Liver (tissue), 9 donors: ENCODE data around the gene LRRC36. TPM values are rescaled to one million over a fixed set of nuclear protein-coding genes. Genes with fewer than 3 reads are reported as not detected.

Source experiments
- DNase-seq: peaks from one replicate; pipeline ENCODE4 v3.0.0-alpha.2; 2017; ENCODE audit warnings: low spot score
- H3K27ac ChIP-seq, 2 donors: one replicate each; pipeline ENCODE4 v1.7.0; 2013; ENCODE audit warnings: inconsistent platforms in 2 of 2, low read length in 2 of 2, control low read depth in 1 of 2, low read depth in 1 of 2, mild to moderate bottlenecking in 1 of 2
- H3K27me3 ChIP-seq, 4 donors: one replicate each; pipeline versions ENCODE4 v1.6.1 to v1.7.0; 2013; ENCODE audit warnings: low read length in 3 of 4, inconsistent platforms in 1 of 4, mild to moderate bottlenecking in 1 of 4, moderate library complexity in 1 of 4; ENCODE audit not compliant: control insufficient read depth in 4 of 4, insufficient read depth in 4 of 4
- H3K36me3 ChIP-seq, 4 donors: one replicate each; pipeline versions ENCODE4 v1.6.1 to v1.7.0; 2013; ENCODE audit warnings: low read length in 3 of 4, mild to moderate bottlenecking in 3 of 4, low read depth in 1 of 4, moderate library complexity in 1 of 4; ENCODE audit not compliant: control insufficient read depth in 4 of 4, insufficient read depth in 3 of 4
- H3K4me1 ChIP-seq, 4 donors: one replicate each; pipeline versions ENCODE4 v1.6.1 to v1.7.0; 2013; ENCODE audit warnings: low read length in 3 of 4, mild to moderate bottlenecking in 3 of 4, moderate library complexity in 1 of 4; ENCODE audit not compliant: control insufficient read depth in 4 of 4, insufficient read depth in 4 of 4
- H3K4me3 ChIP-seq, 3 donors: one replicate each; pipeline versions ENCODE4 v1.6.1 to v1.7.0; 2013; ENCODE audit warnings: low read length in 3 of 3, control low read depth in 1 of 3, low read depth in 1 of 3, mild to moderate bottlenecking in 1 of 3
- H3K9ac ChIP-seq, 2 donors: one replicate each; pipeline ENCODE4 v1.7.0; 2013; ENCODE audit warnings: low read length in 2 of 2, mild to moderate bottlenecking in 2 of 2, moderate library complexity in 2 of 2, control low read depth in 1 of 2, low read depth in 1 of 2
- H3K9me3 ChIP-seq, 4 donors: one replicate each; pipeline versions ENCODE4 v1.6.1 to v1.7.0; 2013; ENCODE audit warnings: low read length in 3 of 4; ENCODE audit not compliant: control insufficient read depth in 4 of 4
- FOXA1 ChIP-seq: IDR thresholded peaks from 2 replicates; pipeline ENCODE4 v1.6.1; 2016; ENCODE audit warnings: antibody characterized with exemption
- FOXA2 ChIP-seq: IDR thresholded peaks from 2 replicates; pipeline ENCODE4 v1.6.1; 2016; ENCODE audit warnings: antibody characterized with exemption
- HNF4A ChIP-seq, 2 donors: conservative IDR thresholded peaks; 2 replicates each; pipeline ENCODE4 v1.6.1; 2016; ENCODE audit warnings: antibody characterized with exemption in 2 of 2, mild to moderate bottlenecking in 2 of 2
- HNF4G ChIP-seq: IDR thresholded peaks from 2 replicates; pipeline ENCODE4 v1.6.1; 2016; ENCODE audit warnings: antibody characterized with exemption
- JUND ChIP-seq, 2 donors: IDR thresholded peaks; 2 replicates each; pipeline ENCODE4 v1.6.1; 2016; ENCODE audit warnings: antibody characterized with exemption in 2 of 2
- NR2F2 ChIP-seq: IDR thresholded peaks from 2 replicates; pipeline ENCODE4 v1.6.1; 2016; ENCODE audit warnings: antibody characterized with exemption
- RAD21 ChIP-seq, 2 donors: IDR thresholded peaks; 2 replicates each; pipeline ENCODE4 v1.6.1; 2016; ENCODE audit warnings: antibody characterized with exemption in 2 of 2, mild to moderate bottlenecking in 2 of 2
- SP1 ChIP-seq: IDR thresholded peaks from 2 replicates; pipeline ENCODE4 v1.6.1; 2018; ENCODE audit warnings: antibody characterized with exemption, mild to moderate bottlenecking
- WGBS: extraction: QIAGEN DNeasy Blood & Tissue Kit; methylation state at CpG from one replicate; pipeline ENCODE4 v1.1.7; 2013; 5-methylcytosine and 5-hydroxymethylcytosine counted together
- polyA plus RNA-seq, 2 donors: library from polyadenylated mRNA; stranded (reverse) in 1 of 2; unstranded in 1 of 2; fragments of 200-250 nt in 1 of 2; fragments of >200 nt in 1 of 2; fragmentation: Nextera tagmentation in 1 of 2; extraction: Ambion mirVana in 1 of 2; gene quantifications; one replicate each; pipeline versions ENCODE4 v1.2.1 to v1.2.3, GENCODE V29; 2013 to 2015
- total RNA-seq, 2 donors: library from RNA; depleted of rRNA; stranded (reverse); fragments of >200 nt; gene quantifications; one replicate each; pipeline ENCODE4 v1.2.3, GENCODE V29; 2014
- TF ChIP-seq, protein P1 (sequence below): IDR thresholded peaks from 2 replicates; pipeline ENCODE4 v1.6.1; 2016; ENCODE audit warnings: antibody characterized with exemption, mild to moderate bottlenecking
- TF ChIP-seq, protein P2 (sequence below): fragments of 150-350 bp; IDR thresholded peaks from 2 replicates; pipeline ENCODE4 v1.5.1; 2017; ENCODE audit warnings: improper control_type of control experiment, low read depth, low read length; ENCODE audit not compliant: missing input control
- TF ChIP-seq, protein P3 (sequence below): IDR thresholded peaks from 2 replicates; pipeline ENCODE4 v1.6.1; 2016; ENCODE audit warnings: antibody characterized with exemption
- TF ChIP-seq, protein P4 (sequence below): IDR thresholded peaks from 2 replicates; pipeline ENCODE4 v1.6.1; 2016; ENCODE audit warnings: antibody characterized with exemption
- TF ChIP-seq, protein P5 (sequence below): IDR thresholded peaks from 2 replicates; pipeline ENCODE4 v1.6.1; 2016; ENCODE audit warnings: antibody characterized with exemption
- donor health status: healthy.
- donor health status: healthy.
- donor health status: healthy.
- donor health status: healthy.
- donor health status: healthy.

Gene LRRC36
- total and polyA plus RNA-seq, 4 donors = 0.08 TPM; not detected in 3

DNA sequence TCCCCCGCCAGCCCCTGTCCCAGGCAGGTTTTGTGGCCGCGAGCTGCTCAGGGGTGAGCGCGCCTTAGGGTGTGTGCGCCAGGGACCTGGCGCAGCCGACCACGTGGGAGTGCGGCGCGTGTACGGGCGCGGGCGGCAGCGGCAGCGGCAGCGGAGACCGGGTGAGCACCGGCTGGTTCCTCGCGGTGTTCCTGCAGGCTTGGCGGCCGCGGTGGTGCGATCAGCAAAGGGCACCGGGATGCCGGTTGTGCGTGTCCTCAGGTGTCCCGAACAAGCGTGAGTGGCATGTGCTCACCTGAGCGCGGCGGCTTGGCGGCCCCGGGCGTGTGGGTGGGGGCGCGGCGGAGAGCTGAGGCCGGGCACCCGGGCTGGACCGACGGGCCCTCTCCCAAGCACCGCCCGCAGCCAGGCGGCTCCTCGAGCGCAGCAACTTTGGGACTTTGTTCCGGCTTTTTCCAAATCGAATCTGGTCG lies 103.9 kb downstream of the LRRC36 start:
- TF ChIP-seq FOXA1 (no peak), SP1 (no peak), JUND (IDR thresholded peaks at IDR 0.05) (no peak), HNF4G (no peak), NR2F2 (no peak), HNF4A (conservative IDR thresholded peaks at IDR 0.05) (peak; percentile 32 to 42), RAD21 (IDR thresholded peaks at IDR 0.05) (no peak)
- TF ChIP-seq, protein P1, sequence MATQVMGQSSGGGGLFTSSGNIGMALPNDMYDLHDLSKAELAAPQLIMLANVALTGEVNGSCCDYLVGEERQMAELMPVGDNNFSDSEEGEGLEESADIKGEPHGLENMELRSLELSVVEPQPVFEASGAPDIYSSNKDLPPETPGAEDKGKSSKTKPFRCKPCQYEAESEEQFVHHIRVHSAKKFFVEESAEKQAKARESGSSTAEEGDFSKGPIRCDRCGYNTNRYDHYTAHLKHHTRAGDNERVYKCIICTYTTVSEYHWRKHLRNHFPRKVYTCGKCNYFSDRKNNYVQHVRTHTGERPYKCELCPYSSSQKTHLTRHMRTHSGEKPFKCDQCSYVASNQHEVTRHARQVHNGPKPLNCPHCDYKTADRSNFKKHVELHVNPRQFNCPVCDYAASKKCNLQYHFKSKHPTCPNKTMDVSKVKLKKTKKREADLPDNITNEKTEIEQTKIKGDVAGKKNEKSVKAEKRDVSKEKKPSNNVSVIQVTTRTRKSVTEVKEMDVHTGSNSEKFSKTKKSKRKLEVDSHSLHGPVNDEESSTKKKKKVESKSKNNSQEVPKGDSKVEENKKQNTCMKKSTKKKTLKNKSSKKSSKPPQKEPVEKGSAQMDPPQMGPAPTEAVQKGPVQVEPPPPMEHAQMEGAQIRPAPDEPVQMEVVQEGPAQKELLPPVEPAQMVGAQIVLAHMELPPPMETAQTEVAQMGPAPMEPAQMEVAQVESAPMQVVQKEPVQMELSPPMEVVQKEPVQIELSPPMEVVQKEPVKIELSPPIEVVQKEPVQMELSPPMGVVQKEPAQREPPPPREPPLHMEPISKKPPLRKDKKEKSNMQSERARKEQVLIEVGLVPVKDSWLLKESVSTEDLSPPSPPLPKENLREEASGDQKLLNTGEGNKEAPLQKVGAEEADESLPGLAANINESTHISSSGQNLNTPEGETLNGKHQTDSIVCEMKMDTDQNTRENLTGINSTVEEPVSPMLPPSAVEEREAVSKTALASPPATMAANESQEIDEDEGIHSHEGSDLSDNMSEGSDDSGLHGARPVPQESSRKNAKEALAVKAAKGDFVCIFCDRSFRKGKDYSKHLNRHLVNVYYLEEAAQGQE = no peak
- TF ChIP-seq, protein P2, sequence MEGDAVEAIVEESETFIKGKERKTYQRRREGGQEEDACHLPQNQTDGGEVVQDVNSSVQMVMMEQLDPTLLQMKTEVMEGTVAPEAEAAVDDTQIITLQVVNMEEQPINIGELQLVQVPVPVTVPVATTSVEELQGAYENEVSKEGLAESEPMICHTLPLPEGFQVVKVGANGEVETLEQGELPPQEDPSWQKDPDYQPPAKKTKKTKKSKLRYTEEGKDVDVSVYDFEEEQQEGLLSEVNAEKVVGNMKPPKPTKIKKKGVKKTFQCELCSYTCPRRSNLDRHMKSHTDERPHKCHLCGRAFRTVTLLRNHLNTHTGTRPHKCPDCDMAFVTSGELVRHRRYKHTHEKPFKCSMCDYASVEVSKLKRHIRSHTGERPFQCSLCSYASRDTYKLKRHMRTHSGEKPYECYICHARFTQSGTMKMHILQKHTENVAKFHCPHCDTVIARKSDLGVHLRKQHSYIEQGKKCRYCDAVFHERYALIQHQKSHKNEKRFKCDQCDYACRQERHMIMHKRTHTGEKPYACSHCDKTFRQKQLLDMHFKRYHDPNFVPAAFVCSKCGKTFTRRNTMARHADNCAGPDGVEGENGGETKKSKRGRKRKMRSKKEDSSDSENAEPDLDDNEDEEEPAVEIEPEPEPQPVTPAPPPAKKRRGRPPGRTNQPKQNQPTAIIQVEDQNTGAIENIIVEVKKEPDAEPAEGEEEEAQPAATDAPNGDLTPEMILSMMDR = peak; percentile 13
- TF ChIP-seq, protein P3, sequence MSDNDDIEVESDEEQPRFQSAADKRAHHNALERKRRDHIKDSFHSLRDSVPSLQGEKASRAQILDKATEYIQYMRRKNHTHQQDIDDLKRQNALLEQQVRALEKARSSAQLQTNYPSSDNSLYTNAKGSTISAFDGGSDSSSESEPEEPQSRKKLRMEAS = no peak
- TF ChIP-seq, protein P4, sequence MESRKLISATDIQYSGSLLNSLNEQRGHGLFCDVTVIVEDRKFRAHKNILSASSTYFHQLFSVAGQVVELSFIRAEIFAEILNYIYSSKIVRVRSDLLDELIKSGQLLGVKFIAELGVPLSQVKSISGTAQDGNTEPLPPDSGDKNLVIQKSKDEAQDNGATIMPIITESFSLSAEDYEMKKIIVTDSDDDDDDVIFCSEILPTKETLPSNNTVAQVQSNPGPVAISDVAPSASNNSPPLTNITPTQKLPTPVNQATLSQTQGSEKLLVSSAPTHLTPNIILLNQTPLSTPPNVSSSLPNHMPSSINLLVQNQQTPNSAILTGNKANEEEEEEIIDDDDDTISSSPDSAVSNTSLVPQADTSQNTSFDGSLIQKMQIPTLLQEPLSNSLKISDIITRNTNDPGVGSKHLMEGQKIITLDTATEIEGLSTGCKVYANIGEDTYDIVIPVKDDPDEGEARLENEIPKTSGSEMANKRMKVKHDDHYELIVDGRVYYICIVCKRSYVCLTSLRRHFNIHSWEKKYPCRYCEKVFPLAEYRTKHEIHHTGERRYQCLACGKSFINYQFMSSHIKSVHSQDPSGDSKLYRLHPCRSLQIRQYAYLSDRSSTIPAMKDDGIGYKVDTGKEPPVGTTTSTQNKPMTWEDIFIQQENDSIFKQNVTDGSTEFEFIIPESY = no peak
- TF ChIP-seq, protein P5, sequence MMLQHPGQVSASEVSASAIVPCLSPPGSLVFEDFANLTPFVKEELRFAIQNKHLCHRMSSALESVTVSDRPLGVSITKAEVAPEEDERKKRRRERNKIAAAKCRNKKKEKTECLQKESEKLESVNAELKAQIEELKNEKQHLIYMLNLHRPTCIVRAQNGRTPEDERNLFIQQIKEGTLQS = no peak
- under 1% methylated on average over 53 of the region's 53 CpGs for WGBS
- Histone ChIP-seq H3K4me3 (peak overlapping the region in 2 of 3 donors; percentile 39 to 53), H3K9ac (no peak overlapping the region), H3K27ac (peak overlapping the region; percentile 64 to 80), H3K36me3 (no peaks in the 10 kb centered on the region), H3K9me3 (no peaks in the 10 kb centered on the region), H3K27me3 (no peaks in the 10 kb centered on the region), H3K4me1 (peaks cover 13 to 42% (median 38%) of the 10 kb centered on the region in 4 donors)
- DNase-seq = no peak

DNA sequence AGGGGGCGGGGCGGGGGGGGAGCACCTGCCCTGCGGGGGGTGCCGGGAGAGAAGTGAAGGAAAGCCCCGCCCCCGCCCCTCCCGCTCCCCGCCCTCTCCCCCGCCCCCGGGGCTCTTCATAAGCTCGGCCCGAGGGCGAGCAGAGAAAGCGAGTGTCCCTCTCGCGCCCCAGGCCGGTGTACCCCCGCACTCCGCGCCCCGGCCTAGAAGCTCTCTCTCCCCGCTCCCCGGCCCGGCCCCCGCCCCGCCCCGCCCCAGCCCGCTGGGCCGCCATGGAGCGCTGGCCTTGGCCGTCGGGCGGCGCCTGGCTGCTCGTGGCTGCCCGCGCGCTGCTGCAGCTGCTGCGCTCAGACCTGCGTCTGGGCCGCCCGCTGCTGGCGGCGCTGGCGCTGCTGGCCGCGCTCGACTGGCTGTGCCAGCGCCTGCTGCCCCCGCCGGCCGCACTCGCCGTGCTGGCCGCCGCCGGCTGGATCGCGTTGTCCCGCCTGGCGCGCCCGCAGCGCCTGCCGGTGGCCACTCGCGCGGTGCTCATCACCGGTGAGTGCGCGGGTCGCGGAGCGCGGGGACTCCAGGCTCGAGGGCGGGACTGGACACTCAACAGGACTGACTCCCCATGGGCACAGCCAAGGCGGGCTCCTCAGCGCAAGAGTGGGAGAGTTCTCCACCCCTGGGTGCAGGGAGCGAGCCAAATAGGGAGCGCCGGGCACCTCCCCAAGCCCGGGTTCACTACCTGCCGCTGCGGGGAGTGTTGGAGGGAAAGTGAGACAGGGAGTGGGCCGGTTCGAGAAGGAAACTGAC lies 104.6 kb downstream of the LRRC36 start, which contains the start of gene HSD11B2:
Gene HSD11B2 (plus strand): TSS at position 145 of the 798 bp plus-strand sequence. CDS start 128 bp downstream, at position 273.
- DNase-seq = peak; percentile 62
- under 1% methylated on average over 87 of the region's 87 CpGs for WGBS
- H3K4me3 ChIP-seq = peak within 1 kb of the TSS; percentile 51 to 54 (median 53)
- H3K36me3 ChIP-seq = no peaks in the 10 kb centered on the region
- TF ChIP-seq, protein P2 = peak; percentile 7
- TF ChIP-seq FOXA2 (no peak), NR2F2 (no peak), HNF4G (no peak)
- H3K4me1 ChIP-seq = peaks cover 13 to 42% (median 38%) of the 10 kb centered on the region in 4 donors
- H3K9me3 ChIP-seq = no peaks in the 10 kb centered on the region
- peak within 1 kb of the TSS; percentile 64 to 80 for H3K27ac ChIP-seq
- H3K27me3 ChIP-seq = no peaks in the 10 kb centered on the region
- H3K9ac ChIP-seq = peak within 1 kb of the TSS in 1 of 2 donors; percentile 33
